ENCODE data around the gene PKLR.

The PKLR gene

DNA sequence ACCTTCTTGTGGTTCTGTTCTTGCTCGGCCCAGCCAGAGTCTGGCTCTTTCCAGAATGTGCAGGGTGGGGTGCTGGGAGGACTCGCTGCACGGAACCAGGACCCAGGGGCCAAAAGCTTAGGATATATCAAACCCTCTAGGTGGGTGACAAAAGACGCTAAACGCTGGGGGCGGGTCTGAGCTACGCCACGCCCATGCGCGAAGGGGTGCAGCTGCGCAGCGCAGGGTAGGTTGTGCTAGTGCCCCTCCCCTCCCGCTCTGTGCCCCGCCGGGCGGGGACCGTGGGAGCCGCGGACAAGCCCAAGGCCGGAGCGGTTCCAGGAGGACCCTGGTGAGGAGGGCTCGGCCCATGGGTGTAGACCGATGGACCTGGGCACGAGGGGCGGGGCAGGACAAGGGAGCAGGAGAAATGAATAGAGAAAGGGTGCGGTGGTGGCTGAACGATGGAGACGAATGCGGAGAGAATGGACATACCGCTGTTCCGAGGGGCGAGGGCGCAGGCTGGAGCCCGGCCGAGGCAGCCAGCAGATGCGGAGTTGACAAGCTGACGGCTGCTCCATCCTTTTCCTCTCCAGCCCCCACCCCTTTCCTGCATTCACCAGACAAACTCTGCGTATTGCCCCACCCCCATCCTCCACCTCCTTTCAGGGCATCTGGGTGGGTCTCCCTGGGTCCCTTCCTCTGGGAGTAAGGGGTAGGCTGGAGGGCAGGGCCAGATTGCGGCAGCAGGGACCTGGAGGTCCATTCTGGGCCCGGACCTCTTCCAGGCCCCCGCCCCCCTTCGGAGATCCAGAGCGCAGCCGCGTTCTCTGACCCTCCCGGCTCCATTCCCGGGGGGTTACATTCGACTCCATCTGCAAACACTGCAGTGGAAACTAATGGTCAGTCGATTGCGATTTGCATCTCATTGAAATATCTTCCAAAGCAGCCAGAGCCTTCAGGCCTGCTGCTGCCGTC is 19.7 kb upstream of the PKLR start, which contains the start of gene RUSC1:
Gene RUSC1, plus strand, starts transcription at position 234 of the 957 bp plus-strand sequence. CDS start 880 bp downstream, outside the sequence.
- H3K4me1 Mint-ChIP-seq = peaks cover 45% of the 10 kb centered on the region
- peak; percentile 79 for DNase-seq

GRCh38 chr1:155320252-155320651 is 19.0 kb upstream of the PKLR start:
- Mint-ChIP-seq H3K4me3 (peak overlapping the region; percentile 85), H3K4me1 (peaks cover 39% of the 10 kb centered on the region), H3K36me3 (ENCODE audit: low read depth) (peaks cover 21% of the 10 kb centered on the region), H3K27ac (peak overlapping the region; percentile 34), H3K27me3 (ENCODE audit: low read depth, poor library complexity) (peaks cover 8% of the 10 kb centered on the region), H3K9me3 (no peaks in the 10 kb centered on the region)
- no peak for TF ChIP-seq CTCF (IDR thresholded peaks at IDR 0.05)
- no peak for DNase-seq

More for the DNA sequence above, 19.7 kb upstream of the PKLR start, which contains the start of gene RUSC1:
- H3K27me3 Mint-ChIP-seq (ENCODE audit: low read depth, poor library complexity) = peaks cover 7% of the 10 kb centered on the region
- peak within 1 kb of the TSS; percentile 34 for H3K27ac Mint-ChIP-seq
- H3K4me3 Mint-ChIP-seq = peak within 1 kb of the TSS; percentile 85
- TF ChIP-seq CTCF (IDR thresholded peaks at IDR 0.05) = no peak
- H3K9me3 Mint-ChIP-seq = no peaks in the 10 kb centered on the region
- peaks cover 21% of the 10 kb centered on the region for H3K36me3 Mint-ChIP-seq (ENCODE audit: low read depth)

GRCh38 chr1:155319536-155319935 is 18.3 kb upstream of the PKLR start:
- no peak for DNase-seq
- peaks cover 11% of the 10 kb centered on the region for H3K27me3 Mint-ChIP-seq (ENCODE audit: low read depth, poor library complexity)
- H3K4me3 Mint-ChIP-seq = peak overlapping the region; percentile 85
- TF ChIP-seq CTCF (IDR thresholded peaks at IDR 0.05) = no peak
- no peaks in the 10 kb centered on the region for H3K9me3 Mint-ChIP-seq
- H3K4me1 Mint-ChIP-seq = peaks cover 39% of the 10 kb centered on the region
- no peak overlapping the region for H3K27ac Mint-ChIP-seq
- H3K36me3 Mint-ChIP-seq (ENCODE audit: low read depth) = peaks cover 21% of the 10 kb centered on the region

DNA sequence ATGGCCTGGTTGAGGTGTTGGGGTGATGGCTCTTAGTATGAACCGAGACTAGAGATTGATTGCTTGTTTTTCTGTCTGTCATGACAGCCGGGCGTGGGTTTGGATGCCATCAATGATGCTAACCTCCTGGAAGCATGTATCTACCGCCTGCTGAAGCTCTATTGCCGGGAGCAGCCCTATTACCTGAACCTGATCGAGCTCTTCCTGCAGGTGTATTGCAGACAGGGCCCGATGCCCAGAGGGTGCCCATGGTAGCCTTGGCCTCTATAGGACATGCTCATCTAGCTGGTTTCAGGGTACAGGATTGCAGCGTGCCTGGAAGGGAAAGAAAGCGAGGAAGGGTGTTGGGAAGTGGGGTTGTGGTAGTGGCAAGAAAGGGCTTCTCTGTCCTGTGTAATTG is 16.8 kb upstream of the PKLR start:
- Mint-ChIP-seq H3K4me3 (no peak overlapping the region), H3K9me3 (no peaks in the 10 kb centered on the region), H3K27me3 (ENCODE audit: low read depth, poor library complexity) (peaks cover 11% of the 10 kb centered on the region), H3K27ac (no peak overlapping the region), H3K36me3 (ENCODE audit: low read depth) (peaks cover 28% of the 10 kb centered on the region), H3K4me1 (peaks cover 39% of the 10 kb centered on the region)
- no peak for TF ChIP-seq CTCF (IDR thresholded peaks at IDR 0.05)
- DNase-seq = no peak

DNA sequence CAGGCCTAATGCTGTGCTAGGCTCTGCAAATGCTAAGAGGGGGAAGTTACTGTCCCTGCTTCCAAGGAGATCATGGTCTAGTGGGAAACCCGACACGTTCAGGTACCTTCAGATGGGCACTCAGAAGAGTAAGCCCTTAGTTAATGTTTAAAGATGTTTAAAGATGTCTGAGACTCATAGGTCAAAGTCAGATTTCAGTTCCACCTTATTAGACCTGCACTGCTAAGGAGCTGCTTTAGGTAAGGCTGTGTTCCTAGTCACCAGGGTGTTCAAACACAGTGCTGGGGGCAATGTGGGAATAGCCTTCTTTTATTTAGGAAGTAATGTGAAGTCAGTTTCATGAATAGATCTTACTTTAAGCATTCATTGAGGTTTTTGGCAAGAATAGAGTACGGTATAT is 15.7 kb upstream of the PKLR start:
- H3K27ac Mint-ChIP-seq = peak overlapping the region; percentile 66
- peaks cover 37% of the 10 kb centered on the region for H3K4me1 Mint-ChIP-seq
- peaks cover 8% of the 10 kb centered on the region for H3K27me3 Mint-ChIP-seq (ENCODE audit: low read depth, poor library complexity)
- no peak overlapping the region for H3K4me3 Mint-ChIP-seq
- peaks cover 38% of the 10 kb centered on the region for H3K36me3 Mint-ChIP-seq (ENCODE audit: low read depth)
- TF ChIP-seq CTCF (IDR thresholded peaks at IDR 0.05) = no peak
- no peaks in the 10 kb centered on the region for H3K9me3 Mint-ChIP-seq
- DNase-seq = no peak

Data from nephron progenitor cell (in vitro differentiated cells).